K562 (cell line): Measurements from ENCODE around the gene RPF1. TPM values are rescaled to one million over a fixed set of nuclear protein-coding genes. Genes with fewer than 3 reads are reported as not detected.

ENCODE experiments used
- ATAC-seq: fragments of 200-7000 bp; cut with Tn5 transposase; 3 replicates; pipeline ENCODE4 v1.9.1; 2020; ENCODE audit warnings: moderate library complexity
- BruUV-seq: library from RNA; stranded (reverse); fragments of 400-500 nt; replicated peaks from 2 replicates; lab custom pipeline; 2021; lab: Mats Ljungman, UMichigan
- CTCF ChIA-PET: fragments of 300-600 bp; formaldehyde crosslinking; extraction: SDS; loops from one replicate; lab custom pipeline; 2021; ENCODE audit warnings: low intra/inter-chr PET ratio; lab: Yijun Ruan, JAX
- POLR2A ChIA-PET: fragments of 300-600, 350-650 bp; sonication (Branson Sonifier 250); formaldehyde crosslinking; extraction: SDS; loops from one replicate; lab custom pipeline; 2021; ENCODE audit warnings: antibody characterized with exemption, inconsistent platforms; lab: Yijun Ruan, JAX
- DNase-seq, 4 experiments: peaks; one replicate each; pipeline versions ENCODE4 v3.0.0 to v3.0.0-alpha.2; 2011 to 2018; ENCODE audit warnings: low spot score in 3 of 4, mixed read lengths in 3 of 4; ENCODE audit errors: extremely low read depth in 1 of 4
- FAIRE-seq: peaks from 2 replicates; lab custom pipeline; 2011; peaks lifted over from hg19 to GRCh38; lab: Jason Lieb, UNC
- H2AFZ ChIP-seq: 2 replicates; pipeline ENCODE4 v1.6.0; 2011; ENCODE audit warnings: low read depth, low read length, control low read depth, inconsistent platforms
- H3K27ac ChIP-seq: fragments of 200-600 bp; 3 replicates; pipeline ENCODE4 v1.8.0; 2011; ENCODE audit warnings: low read depth, mild to moderate bottlenecking, control low read depth, inconsistent platforms, low read length, moderate library complexity, mixed read lengths; ENCODE audit errors: extremely low read depth
- H3K27me3 ChIP-seq, 2 experiments: fragments of 300-600 bp in 1 of 2; 2 replicates in 1 of 2; 3 replicates in 1 of 2; pipeline versions ENCODE4 v1.6.0 to v1.8.0; 2011; ENCODE audit warnings: inconsistent platforms in 2 of 2, low read length in 2 of 2, mild to moderate bottlenecking in 1 of 2, mixed read lengths in 1 of 2, moderate library complexity in 1 of 2; ENCODE audit not compliant: control insufficient read depth in 2 of 2, insufficient read depth in 2 of 2
- H3K36me3 ChIP-seq: fragments of 300-600 bp; 3 replicates; pipeline ENCODE4 v1.8.0; 2011; ENCODE audit warnings: mild to moderate bottlenecking, low read length, inconsistent platforms; ENCODE audit not compliant: control insufficient read depth, insufficient read depth
- H3K4me1 ChIP-seq, 2 experiments: fragments of 200-600 bp in 1 of 2; replicated peaks in 1 of 2; 2 replicates in 1 of 2; 3 replicates in 1 of 2; pipeline versions ENCODE4 v1.5.1 to v1.8.0; 2011; ENCODE audit warnings: inconsistent platforms in 2 of 2, low read length in 2 of 2, mild to moderate bottlenecking in 1 of 2, mixed read lengths in 1 of 2, moderate library complexity in 1 of 2; ENCODE audit not compliant: control insufficient read depth in 2 of 2, insufficient read depth in 2 of 2
- H3K4me2 ChIP-seq: 2 replicates; pipeline ENCODE4 v1.6.1; 2011; ENCODE audit warnings: low read length, control low read depth, inconsistent platforms, mixed read lengths; ENCODE audit not compliant: insufficient read depth
- H3K4me3 ChIP-seq: fragments of 200-600 bp; sonication (generic), shearing (Covaris generic); 2 replicates; pipeline ENCODE4 v1.5.1; 2016; ENCODE audit warnings: control low read depth, inconsistent platforms
- H3K79me2 ChIP-seq: fragments of 200-600 bp; 3 replicates; pipeline ENCODE4 v1.8.0; 2011; ENCODE audit warnings: low read length, inconsistent platforms; ENCODE audit not compliant: control insufficient read depth, insufficient read depth
- H3K9ac ChIP-seq, 2 experiments: 2 replicates each; pipeline versions ENCODE4 v1.6.0 to v1.6.1; 2011; ENCODE audit warnings: low read depth in 2 of 2, low read length in 2 of 2, control low read depth in 1 of 2, inconsistent platforms in 1 of 2, mild to moderate bottlenecking in 1 of 2, mixed read lengths in 1 of 2; ENCODE audit not compliant: insufficient read depth in 1 of 2
- H3K9me1 ChIP-seq: one replicate; pipeline ENCODE4 v1.6.0; 2011; ENCODE audit warnings: inconsistent platforms, mild to moderate bottlenecking, low read length, moderate library complexity; ENCODE audit not compliant: control insufficient read depth, insufficient read depth
- H3K9me3 ChIP-seq: replicated peaks from 2 replicates; pipeline ENCODE4 v1.5.1; 2011; ENCODE audit warnings: low read depth, low read length, inconsistent platforms; ENCODE audit not compliant: control insufficient read depth, insufficient read depth
- H4K20me1 ChIP-seq: replicated peaks from 2 replicates; pipeline ENCODE4 v1.6.1; 2011; ENCODE audit warnings: low read length, inconsistent platforms, mixed read lengths; ENCODE audit not compliant: control insufficient read depth, insufficient read depth
- ATF3 ChIP-seq, 2 experiments: fragments of 450-650 bp in 1 of 2; sonication (generic) in 1 of 2; formaldehyde crosslinking in 1 of 2; IDR thresholded peaks in 1 of 2; conservative IDR thresholded peaks in 1 of 2; 2 replicates each; pipeline versions ENCODE4 v1.6.1 to v1.8.1; 2016 to 2023; ENCODE audit warnings: mild to moderate bottlenecking in 2 of 2, moderate library complexity in 2 of 2, inconsistent platforms in 1 of 2, missing genetic modification reagents in 1 of 2
- CEBPG ChIP-seq, 3 experiments: fragments of 200-800 bp in 1 of 3; sonication (Bioruptor generic) in 1 of 3; sonication (generic) in 1 of 3; formaldehyde crosslinking in 1 of 3; IDR thresholded peaks in 2 of 3; conservative IDR thresholded peaks in 1 of 3; 2 replicates each; pipeline versions ENCODE4 v1.6.1 to v1.8.0; 2016 to 2022; ENCODE audit warnings: missing compliant biosample characterization in 2 of 3, missing genetic modification characterization in 2 of 3, mild to moderate bottlenecking in 1 of 3, missing genetic modification reagents in 1 of 3
- FOS ChIP-seq: IDR thresholded peaks from 3 replicates; pipeline ENCODE4 v1.6.1; 2011; ENCODE audit not compliant: insufficient read length; ENCODE audit errors: extremely low read depth
- GTF2F1 ChIP-seq: IDR thresholded peaks from 2 replicates; pipeline ENCODE4 v1.6.1; 2011; ENCODE audit warnings: low read depth, low read length, improper control_type of control experiment
- HDAC6 ChIP-seq: IDR thresholded peaks from 2 replicates; pipeline ENCODE4 v1.6.1; 2012; ENCODE audit warnings: low read depth, mild to moderate bottlenecking, control low read depth, inconsistent platforms, low read length, moderate library complexity
- HMG20B ChIP-seq: fragments of 250-450 bp; sonication (Bioruptor Pico); IDR thresholded peaks from 2 replicates; pipeline ENCODE4 v1.5.0; 2021; ENCODE audit warnings: mild to moderate bottlenecking
- KDM1A ChIP-seq, 2 experiments: fragments of 450-650 bp; IDR thresholded peaks; 2 replicates each; pipeline ENCODE4 v1.6.1; 2016; ENCODE audit warnings: mild to moderate bottlenecking in 2 of 2
- KLF10 ChIP-seq: fragments of 250-450 bp; sonication (Bioruptor Pico); IDR thresholded peaks from 2 replicates; pipeline ENCODE4 v1.6.1; 2021; ENCODE audit warnings: matching md5 sums
- NR2C1 ChIP-seq, 2 experiments: fragments of 450-650 bp; IDR thresholded peaks; 2 replicates each; pipeline ENCODE4 v1.6.1; 2017; ENCODE audit warnings: mild to moderate bottlenecking in 2 of 2, antibody characterized with exemption in 1 of 2, inconsistent platforms in 1 of 2, missing compliant biosample characterization in 1 of 2, missing genetic modification characterization in 1 of 2
- RBM25 ChIP-seq: fragments of 200-400 bp; formaldehyde crosslinking; IDR thresholded peaks from 2 replicates; pipeline ENCODE4 v1.6.1; 2018; ENCODE audit warnings: low read length, low read depth, moderate library complexity; ENCODE audit not compliant: severe bottlenecking
- RCOR1 ChIP-seq, 2 experiments: IDR thresholded peaks; 2 replicates each; pipeline ENCODE4 v1.6.1; 2012; ENCODE audit warnings: low read depth in 2 of 2, low read length in 2 of 2, borderline replicate concordance in 1 of 2, improper control_type of control experiment in 1 of 2
- THRAP3 ChIP-seq: fragments of 450-650 bp; IDR thresholded peaks from 2 replicates; pipeline ENCODE4 v1.6.1; 2016; ENCODE audit warnings: mild to moderate bottlenecking, inconsistent platforms, borderline replicate concordance
- TRIM24 ChIP-seq, 2 experiments: fragments of 450-650 bp; IDR thresholded peaks; 2 replicates each; pipeline ENCODE4 v1.6.1; 2016
- XRCC3 ChIP-seq: fragments of 450-650 bp; IDR thresholded peaks from 2 replicates; pipeline ENCODE4 v1.6.1; 2017; ENCODE audit warnings: mild to moderate bottlenecking, moderate library complexity
- XRCC4 ChIP-seq: IDR thresholded peaks from one replicate; pipeline ENCODE4 v1.6.1; 2011; ENCODE audit not compliant: insufficient read depth, insufficient read length; ENCODE audit errors: extremely low read depth
- ZNF23 ChIP-seq: fragments of 250-450 bp; sonication (Bioruptor Pico); IDR thresholded peaks from 2 replicates; pipeline ENCODE4 v1.4.0; 2020; ENCODE audit warnings: mild to moderate bottlenecking
- WGBS: fragments of 100-300 bp; shearing (Covaris generic); methylation state at CpG from one replicate; pipeline ENCODE4 v1.1.6; 2016; ENCODE audit warnings: low coverage, mixed read lengths; ENCODE audit not compliant: insufficient coverage; ENCODE audit errors: missing lambda C conversion rate; 5-methylcytosine and 5-hydroxymethylcytosine counted together
- in situ Hi-C: fragments of 300-500 bp; cut with MboI; formaldehyde crosslinking; loops from 4 replicates; pipeline ENCODE4 v1.15.0; 2018; ENCODE audit warnings: inconsistent platforms, mixed read lengths
- intact Hi-C: fragments of 100-400 bp; cut with micrococcal nuclease; formaldehyde crosslinking; loops from 2 replicates; pipeline ENCODE4 v1.14.2; 2022
- polyA plus RNA-seq, 8 experiments: library from polyadenylated mRNA; depleted of rRNA in 4 of 8; stranded (reverse) in 5 of 8; unstranded in 3 of 8; fragments of >200 nt; fragmentation: Nextera tagmentation in 2 of 8; fragmentation: Illumina TruSeq in 1 of 8; extraction: Ambion mirVana in 2 of 8; extraction: Trizol in 1 of 8; gene quantifications; 2 replicates each; pipeline versions ENCODE4 v1.2.1 to v1.2.3, GENCODE V29; 2011 to 2014; ENCODE audit warnings: inconsistent platforms in 1 of 8, missing spikeins in 1 of 8
- total RNA-seq, 7 experiments: library from RNA; depleted of rRNA in 6 of 7; stranded (reverse); fragments of >200 nt in 6 of 7; fragmentation: Illumina TruSeq in 2 of 7; extraction: Trizol in 2 of 7; gene quantifications; 2 replicates each; pipeline versions ENCODE4 v1.2.1 to v1.2.3, GENCODE V29; 2011 to 2021; ENCODE audit warnings: low replicate concordance in 1 of 7

The RPF1 gene
- total and polyA plus RNA-seq, 9 of the 15 experiments (the other 6 are each of a cell fraction or from before 2014, with no cell fraction given): 52.4 to 156 (median 90.2) TPM

GRCh38 chr1:84510668-84511067 lies 31.6 kb downstream of the RPF1 start:
- H3K27me3 ChIP-seq: no peaks in the 10 kb centered on the region
- FAIRE-seq: no peak
- H3K4me2 ChIP-seq: no peak overlapping the region
- TF ChIP-seq RBM25: peak; percentile 2
- TF ChIP-seq XRCC3: no peak
- TF ChIP-seq XRCC4: no peak
- TF ChIP-seq THRAP3: no peak
- no peak for TF ChIP-seq HDAC6
- TF ChIP-seq GTF2F1: no peak
- no peak overlapping the region for H2AFZ ChIP-seq
- no peak overlapping the region for H3K27ac ChIP-seq
- H3K9me3 ChIP-seq: no peaks in the 10 kb centered on the region; the same call in 1 of the 2 replicates
- CTCF ChIA-PET: no interaction called here
- BruUV-seq: no TSS peak
- POLR2A ChIA-PET: no interaction called here
- H3K9me1 ChIP-seq: no peaks in the 10 kb centered on the region
- no peak for DNase-seq
- WGBS: 87% methylated on average over 3 of the region's 3 CpGs
- in situ Hi-C loops (no loop called here), intact Hi-C loops (no loop called here)
- H3K36me3 ChIP-seq: no peaks in the 10 kb centered on the region
- ATAC-seq: no peak
- H3K4me3 ChIP-seq: no peak overlapping the region
- peaks cover 24% of the 10 kb centered on the region for H3K79me2 ChIP-seq
- peaks cover 3 to 4% of the 10 kb centered on the region in 2 experiments; a peak in 3 of 5 replicates for H3K4me1 ChIP-seq
- no peak overlapping the region for H3K9ac ChIP-seq
- H4K20me1 ChIP-seq: no peaks in the 10 kb centered on the region

- Histone ChIP-seq H3K4me2 (no peak overlapping the region), H2AFZ (no peak overlapping the region), H3K9me3 (no peaks in the 10 kb centered on the region), H3K27me3 (no peaks in the 10 kb centered on the region), H3K9me1 (no peaks in the 10 kb centered on the region), H3K4me3 (no peak overlapping the region), H3K27ac (no peak overlapping the region), H3K4me1 (no peaks in the 10 kb centered on the region), H3K79me2 (no peaks in the 10 kb centered on the region), H3K9ac (no peak overlapping the region), H4K20me1 (no peaks in the 10 kb centered on the region), H3K36me3 (no peaks in the 10 kb centered on the region)
- BruUV-seq: no TSS peak
- FAIRE-seq: no peak
- no peak for DNase-seq
- intact Hi-C loops: no loop called here
- ChIA-PET CTCF (no interaction called here), POLR2A (interaction anchor here (0.7 kb wide), 1 partner anchor 12 kb away, joined by 3 read pairs; no protein-coding TSS in a partner anchor)
- ATAC-seq: no peak; the same call in 2 of the 3 replicates
- in situ Hi-C loops: no loop called here
- TF ChIP-seq RCOR1 (IDR thresholded peaks at IDR 0.05; ENCODE audit: borderline replicate concordance in 1 of 2, low read depth in 2 of 2, low read length in 2 of 2) (peak in 1 of 2 experiments; percentile 41; a peak in 1 of 4 replicates), HMG20B (no peak), TRIM24 (IDR thresholded peaks at IDR 0.05) (peak; percentile 21 to 72; a peak in 2 of 4 replicates), FOS (no peak), ATF3 (IDR thresholded peaks at IDR 0.05) (peak; percentile 64; the same call in 1 of the 2 replicates), ATF3 (CRISPR knock-in tag; conservative IDR thresholded peaks at IDR 0.05) (no peak), ZNF23 (CRISPR knock-in tag) (no peak), NR2C1 (IDR thresholded peaks at IDR 0.05) (no peak), NR2C1 (tag; IDR thresholded peaks at IDR 0.05) (peak; percentile 21; the same call in 1 of the 2 replicates), KDM1A (IDR thresholded peaks at IDR 0.05) (0 out of 4 replicates have a peak, but pooled peaks of 1 of the 2 experiments have one; percentile 18), KLF10 (no peak), CEBPG (CRISPR knock-in tag; IDR thresholded peaks at IDR 0.05) (no peak), CEBPG (tag; conservative IDR thresholded peaks at IDR 0.05 in 1 of 2, IDR thresholded peaks at IDR 0.05 in 1 of 2) (peak in 1 of 2 experiments; percentile 83; a peak in 2 of 4 replicates)
Measured at GRCh38 chr1:84524590-84524989, 45.5 kb downstream of the RPF1 start.
